Left hindlimb (tissue), 1 donor: ENCODE data around the gene KLHL6.
"Not testable (repeated sequence)": the region's sequence is repeated elsewhere in the genome, so short reads cannot be mapped to it uniquely, and the experiment has no call there.

Experiments
- DNase-seq: peaks from one replicate; pipeline ENCODE4 v3.0.0-alpha.2; 2018

Gene KLHL6, protein sequence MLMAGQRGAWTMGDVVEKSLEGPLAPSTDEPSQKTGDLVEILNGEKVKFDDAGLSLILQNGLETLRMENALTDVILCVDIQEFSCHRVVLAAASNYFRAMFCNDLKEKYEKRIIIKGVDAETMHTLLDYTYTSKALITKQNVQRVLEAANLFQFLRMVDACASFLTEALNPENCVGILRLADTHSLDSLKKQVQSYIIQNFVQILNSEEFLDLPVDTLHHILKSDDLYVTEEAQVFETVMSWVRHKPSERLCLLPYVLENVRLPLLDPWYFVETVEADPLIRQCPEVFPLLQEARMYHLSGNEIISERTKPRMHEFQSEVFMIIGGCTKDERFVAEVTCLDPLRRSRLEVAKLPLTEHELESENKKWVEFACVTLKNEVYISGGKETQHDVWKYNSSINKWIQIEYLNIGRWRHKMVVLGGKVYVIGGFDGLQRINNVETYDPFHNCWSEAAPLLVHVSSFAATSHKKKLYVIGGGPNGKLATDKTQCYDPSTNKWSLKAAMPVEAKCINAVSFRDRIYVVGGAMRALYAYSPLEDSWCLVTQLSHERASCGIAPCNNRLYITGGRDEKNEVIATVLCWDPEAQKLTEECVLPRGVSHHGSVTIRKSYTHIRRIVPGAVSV

DNA sequence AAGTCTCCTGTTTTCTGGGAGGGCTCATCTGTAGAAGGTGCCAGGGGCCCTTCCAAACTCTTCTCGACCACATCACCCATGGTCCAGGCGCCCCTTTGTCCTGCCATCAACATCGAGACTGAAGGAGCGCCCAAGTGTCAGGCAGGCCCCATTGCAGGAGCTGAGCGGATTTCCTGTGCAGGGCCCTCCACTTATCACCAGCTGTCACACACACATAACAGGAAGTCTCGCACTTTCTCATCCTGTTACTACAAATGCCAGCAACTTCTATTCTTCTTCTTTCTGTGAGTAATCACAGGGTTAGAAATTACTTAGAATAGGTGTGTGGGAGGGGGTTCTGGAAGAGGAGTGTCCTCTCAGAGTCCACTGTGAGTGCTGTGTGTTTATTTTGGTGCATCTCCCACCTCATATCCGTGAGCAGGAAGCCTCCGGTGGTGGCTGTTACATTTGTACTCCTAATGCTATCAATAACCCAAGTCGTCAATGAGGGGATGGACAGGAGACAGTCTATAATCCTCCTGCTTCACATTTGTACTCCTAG is at the start of gene KLHL6:
TSS of gene KLHL6 (minus strand) at position 166 of the 541 bp plus-strand sequence. CDS start at position 113, 53 bp downstream.
- no peak for DNase-seq

DNA sequence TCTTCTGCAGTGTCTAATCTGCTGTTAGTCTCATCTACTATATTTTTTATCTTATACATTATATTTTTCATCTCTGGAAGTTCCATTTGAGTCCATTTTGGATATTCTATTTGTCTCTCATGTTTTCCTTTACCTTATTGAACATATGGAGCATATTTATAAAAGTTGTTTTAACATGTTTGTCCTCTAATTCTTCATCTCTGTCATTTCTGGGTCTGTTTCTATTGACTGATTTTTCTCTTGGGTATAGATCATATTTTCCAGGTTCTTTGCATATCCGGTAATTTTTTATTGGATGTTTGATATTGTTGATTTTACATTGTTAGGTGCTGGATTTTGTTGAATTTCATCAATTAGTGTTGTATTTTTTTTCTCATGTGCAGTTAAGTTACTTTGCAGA is 42.5 kb upstream of the KLHL6 start:
- DNase-seq = no peak

DNA sequence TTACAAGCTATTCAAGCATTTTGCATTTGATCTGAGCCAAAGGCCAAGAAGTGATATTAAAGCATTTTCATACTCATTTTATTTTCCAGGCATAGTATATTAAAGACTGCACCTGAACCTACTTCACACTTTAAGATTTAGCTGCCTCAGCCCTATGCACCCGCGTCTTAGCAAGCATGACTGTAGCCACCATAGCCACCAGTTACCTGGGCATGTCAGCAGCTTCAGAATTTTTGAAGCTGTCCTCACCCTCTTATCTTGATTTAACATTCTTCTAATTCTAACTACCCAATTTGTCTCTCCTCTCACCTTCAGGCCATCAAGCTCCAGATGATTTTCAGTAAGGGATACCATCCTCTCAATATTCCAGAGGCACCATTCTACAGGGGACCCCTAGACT is 39.1 kb upstream of the KLHL6 start:
- no peak for DNase-seq

DNA sequence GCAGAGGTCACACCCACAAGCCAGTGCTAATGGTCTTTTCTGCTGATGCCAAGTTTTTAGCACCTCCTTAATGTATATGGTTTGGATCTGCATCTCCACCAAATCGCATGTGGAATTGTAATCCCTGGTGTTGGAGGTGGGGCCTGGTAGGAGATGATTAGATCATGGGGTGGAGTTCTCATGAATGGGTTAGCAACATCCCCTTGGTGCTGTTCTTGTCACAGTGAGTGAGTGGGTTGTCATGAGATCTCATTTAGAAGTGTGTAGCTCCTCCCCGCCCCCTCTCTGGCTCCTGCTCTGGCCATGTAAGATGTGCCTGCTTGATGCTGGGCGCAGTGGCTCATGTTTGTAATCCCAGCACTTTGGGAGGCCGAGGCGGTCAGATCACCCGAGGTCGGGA is 37.3 kb upstream of the KLHL6 start:
- no peak for DNase-seq

DNA sequence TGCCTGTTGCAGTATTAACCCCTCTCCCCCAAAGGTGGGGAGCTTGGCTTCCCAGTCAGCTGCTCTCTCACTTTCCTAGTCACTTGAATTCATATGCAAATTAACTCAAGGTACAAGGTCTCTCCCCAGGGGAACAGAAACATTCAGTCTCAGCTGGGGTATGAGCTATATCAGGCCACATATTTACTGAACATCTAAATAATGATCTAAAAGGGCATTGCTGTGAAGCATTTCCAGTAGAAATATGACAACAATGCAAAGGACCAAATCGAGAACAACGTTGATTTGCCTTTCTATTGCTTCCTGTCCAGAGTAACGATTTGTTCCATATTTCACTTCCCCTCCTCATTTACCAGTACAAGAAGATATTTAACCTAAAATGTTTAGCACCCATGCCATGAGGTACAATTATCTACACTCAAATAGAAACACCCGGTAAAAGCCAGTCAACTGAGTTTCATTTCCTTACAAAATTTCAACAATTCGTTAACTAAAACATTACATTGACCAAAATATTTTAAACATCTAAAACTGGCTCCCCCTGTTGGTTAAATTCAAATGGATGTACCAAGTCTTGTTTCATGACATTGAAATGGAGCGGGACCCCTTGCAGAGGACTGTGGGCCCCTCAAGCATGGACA is 36.5 kb upstream of the KLHL6 start:
- DNase-seq = no peak

DNA sequence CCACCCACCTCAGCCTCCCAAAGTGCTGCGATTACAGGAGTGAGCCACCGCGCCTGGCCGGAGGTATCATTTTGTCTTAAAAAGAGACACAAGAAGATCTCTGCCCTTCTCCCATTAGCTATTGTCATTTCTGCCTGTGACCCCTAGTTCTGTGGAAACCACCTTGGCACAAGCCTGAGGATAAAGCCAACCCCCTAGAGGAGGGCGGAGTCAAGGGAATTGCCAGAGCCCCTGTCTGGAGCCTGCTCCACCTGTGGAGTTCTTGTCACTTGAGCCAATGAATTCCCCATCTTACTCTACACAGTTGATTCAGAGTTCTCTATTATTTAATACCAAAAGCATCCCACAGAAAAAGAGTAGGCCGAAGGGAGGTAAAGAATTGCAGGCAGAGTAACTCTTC is 34.9 kb upstream of the KLHL6 start:
- DNase-seq = no peak

DNA sequence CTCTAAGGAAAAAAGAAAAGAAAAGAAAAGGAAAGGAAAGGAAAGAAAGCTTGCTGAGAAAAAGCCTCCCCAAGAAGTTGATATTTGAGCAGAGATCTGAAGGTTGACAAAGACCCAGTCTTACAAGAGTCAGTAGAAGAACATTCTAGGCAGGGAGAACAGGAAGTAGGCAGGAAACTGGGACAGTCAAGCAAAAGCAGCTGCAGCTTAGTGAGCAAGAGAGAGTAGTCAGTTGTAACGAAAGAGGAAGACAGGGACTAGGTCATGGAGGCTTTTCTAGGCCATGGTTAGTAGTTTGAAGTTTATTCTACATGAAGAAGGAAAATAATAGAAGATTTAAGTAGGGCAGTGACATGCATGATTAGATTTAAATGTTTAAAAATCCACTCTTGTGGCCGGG is 31.8 kb upstream of the KLHL6 start:
- DNase-seq = no peak

DNA sequence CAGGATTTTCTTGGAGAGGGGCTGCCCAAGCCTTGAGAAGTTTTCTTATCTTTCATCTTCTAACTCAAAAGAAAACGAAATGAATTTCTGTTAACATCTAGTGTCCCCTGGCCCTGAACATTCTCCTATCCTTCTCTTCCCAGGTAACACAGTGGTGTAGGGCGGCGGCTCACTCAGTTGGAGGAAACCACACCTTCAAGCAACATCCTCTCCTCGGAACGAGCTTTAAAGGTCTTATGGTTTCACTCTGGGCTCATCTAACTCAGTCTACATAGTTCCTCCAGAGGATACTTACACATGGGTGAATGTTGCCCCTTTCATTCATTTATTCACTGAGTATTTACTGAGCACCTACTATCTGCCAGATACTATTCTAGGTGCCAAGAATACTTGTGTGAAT is 31.0 kb upstream of the KLHL6 start:
- no peak for DNase-seq

DNA sequence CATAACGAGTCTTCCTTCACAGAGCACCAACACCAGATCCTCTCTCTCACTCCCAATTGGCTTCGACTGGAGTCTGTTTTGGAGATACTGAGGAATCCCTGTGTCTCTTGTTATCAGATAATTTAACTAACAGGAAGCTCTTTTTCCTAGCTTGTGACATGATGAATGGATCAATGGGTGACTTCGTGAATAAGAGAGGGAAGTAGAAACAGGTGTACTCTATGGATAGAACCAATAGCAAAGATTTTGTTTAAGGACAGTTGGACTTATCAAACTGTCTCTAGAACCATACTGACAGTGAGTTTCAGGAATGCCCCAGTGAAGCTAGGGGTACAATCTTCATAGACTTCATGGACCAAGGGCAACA is 29.4 kb upstream of the KLHL6 start:
- no peak for DNase-seq

DNA sequence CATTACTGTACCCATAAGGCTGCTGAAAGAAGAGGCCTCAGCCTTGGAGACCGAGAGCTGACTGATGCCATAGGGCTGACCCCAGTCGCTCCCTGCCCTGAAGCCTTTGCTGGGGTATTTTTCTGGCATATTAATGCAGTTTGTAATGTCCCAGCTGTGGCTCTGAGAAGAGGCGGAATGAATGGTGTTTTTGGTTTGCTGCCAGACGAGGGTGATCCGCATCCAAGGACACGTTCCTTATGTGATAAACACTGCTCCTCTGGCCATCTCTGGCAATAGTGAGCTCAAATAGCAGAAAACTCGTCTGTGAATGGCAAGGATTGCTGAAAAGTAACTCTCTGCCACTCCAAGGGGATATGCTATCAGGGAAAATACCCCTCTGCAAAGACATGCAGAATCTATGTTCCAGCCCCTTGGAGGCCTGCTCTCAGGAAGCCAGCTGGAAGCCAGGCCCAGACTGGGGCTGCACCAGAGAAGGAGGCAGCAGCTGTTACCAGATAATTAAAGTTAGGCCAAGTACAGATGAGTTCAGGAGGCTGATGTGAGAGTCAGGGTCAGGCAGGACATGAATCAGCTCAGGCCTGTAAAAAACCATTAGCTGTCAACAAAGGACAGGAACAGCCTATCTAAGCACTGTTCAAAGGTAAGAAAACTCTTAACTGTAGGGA is 28.9 kb upstream of the KLHL6 start:
- peak; percentile 56 for DNase-seq

DNA sequence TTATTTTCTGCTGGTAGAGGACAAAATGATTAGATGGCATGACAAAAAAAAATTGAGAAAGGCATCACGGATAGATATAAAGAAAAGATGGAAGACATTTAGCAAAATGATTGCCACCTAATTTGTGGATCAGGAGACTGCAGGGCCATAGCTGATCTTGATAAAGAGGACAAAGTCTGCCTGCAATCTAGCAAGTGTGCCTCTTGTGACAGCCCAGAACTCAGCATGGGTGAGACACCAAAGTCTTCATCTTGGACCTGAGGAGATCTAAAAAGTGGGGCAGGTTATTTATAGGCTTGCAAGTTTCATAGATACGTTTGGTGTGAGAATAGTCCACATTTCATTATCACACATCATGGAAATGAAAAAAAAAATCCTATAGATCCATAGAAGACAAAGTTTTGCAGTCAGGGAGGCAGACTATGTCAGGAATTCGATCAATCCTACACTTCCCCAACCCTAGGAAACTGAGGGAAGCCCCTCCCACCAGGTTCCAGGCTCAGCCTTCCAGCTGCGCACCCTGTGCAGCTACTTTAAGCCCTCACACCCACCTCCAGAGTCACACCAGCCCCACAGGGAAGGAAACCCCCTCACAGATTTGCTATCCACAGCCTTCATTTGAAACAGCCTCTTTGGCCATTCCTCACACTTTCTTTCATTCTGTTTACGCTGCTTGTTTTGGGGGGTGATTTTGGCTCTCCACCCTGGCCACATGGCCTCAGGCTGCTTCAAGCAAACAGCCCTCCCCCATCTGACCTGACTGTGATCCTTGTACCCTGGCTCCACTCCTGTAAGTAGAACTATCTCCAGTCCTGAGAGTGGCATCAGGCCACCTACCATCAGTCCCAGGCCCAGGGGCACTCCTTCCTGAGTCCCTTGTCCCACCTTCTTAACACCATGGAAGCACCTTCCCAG is 28.1 kb upstream of the KLHL6 start:
- no peak for DNase-seq

DNA sequence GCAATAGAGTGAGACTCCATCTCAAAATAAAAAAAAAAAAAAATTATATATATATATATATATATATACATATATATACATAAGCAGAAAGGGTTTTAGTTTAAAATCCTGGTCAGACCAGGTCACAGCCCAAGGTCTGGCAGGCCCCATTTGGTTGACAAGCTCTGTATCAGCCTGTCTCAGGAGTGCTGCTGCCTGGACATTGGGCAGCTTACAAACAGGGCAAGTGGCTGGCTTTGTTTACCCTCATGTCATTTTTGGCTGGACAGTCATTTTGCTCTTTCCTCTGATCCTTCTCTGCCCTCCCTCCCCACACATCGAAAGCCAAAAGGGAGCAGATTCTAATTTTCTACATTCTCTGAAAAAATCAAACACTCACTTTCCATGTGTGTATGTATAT is 26.7 kb upstream of the KLHL6 start:
- no peak for DNase-seq

DNA sequence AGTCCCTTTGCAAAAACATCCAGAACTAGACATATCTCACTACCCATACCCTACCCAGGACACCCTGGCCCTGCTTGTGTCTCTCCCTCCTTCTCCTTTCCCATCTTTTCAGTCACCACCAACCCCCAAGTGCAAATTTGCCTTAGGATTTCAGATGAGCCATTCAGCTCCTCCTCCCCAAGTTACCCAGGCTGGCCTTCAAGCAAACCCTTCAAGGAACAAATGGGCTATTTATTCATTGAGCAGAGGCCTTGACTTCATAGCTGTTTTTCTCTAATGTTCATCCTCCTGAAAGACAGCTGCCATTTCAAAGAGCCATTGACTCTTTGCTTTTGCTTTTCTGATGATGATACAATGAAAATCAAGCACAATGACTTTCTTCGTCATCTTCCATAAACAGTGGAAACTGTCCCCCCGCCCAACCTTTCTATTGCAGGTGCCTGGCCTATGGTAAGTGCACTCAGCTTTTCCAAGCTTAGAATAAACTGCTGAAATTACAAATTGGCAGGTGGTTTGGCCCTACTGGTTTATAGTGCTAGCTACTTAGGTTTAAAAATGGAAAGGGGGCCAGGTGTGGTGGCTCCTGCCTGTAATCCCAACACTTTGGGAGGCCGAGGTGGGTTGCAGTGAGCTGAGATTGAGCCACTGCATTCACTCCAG is 26.1 kb upstream of the KLHL6 start:
- no peak for DNase-seq

DNA sequence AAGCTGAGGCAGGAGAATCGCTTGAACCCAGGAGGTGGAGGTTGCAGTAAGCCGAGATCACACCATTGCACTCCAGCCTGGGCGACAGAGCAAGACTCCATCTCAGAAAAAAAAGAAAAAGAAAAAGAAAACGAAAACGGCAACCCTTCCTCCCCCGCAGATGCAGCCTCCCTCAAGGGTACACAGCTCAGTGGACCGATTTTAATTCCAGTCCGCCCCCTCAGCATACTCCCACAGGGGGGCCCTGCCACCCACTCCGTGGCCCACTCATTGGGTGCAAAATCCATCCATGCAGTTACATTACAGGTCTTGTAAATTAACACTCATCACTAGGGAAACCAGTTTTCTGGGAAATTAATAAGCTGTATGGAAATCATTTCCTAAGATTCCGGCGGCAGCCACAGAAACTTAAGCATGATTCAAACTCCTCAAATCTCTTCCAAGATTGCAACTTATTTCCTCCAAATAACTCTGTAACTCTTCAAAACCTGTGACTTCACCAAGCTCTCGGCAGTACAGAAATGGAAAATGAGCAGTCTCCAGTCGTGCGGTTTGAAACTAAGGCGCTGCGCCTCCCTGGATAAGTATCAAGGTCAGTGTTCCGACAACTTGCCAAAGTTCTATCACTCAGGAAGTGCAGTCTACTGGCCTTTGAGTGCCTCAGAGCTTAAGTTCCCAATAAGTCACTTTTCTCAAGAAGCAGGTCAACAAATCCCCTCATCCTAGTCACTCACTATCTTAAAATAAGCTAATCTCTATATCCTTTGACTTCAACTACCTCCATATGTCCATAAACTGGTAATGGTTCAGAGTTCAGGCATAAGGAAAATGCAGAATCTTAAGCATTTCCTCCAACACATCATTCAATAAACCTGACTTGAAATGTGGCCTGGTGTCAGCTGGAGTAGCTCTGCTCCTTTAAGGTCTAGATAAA is 24.7 kb upstream of the KLHL6 start:
- peak; percentile 53 for DNase-seq

DNA sequence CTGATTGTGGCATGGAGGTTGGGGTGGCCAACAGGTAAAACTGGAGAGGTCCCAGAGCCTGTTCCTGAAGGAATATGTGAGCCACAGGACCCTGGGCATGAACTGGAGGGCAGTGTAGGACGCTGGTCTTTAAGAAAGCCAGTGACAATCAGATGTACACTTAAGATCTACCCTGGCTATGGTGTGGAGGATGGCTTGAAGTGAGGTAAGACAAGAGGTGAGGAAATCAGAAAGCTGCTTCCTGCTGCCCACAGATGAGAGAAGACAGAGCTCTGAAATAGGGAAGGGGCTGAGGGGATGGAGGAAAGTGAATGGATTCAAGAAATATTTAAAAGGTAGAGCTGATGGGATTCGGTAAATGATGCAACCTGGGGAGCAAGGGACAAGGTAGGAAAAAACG is 22.7 kb upstream of the KLHL6 start:
- no peak for DNase-seq

DNA sequence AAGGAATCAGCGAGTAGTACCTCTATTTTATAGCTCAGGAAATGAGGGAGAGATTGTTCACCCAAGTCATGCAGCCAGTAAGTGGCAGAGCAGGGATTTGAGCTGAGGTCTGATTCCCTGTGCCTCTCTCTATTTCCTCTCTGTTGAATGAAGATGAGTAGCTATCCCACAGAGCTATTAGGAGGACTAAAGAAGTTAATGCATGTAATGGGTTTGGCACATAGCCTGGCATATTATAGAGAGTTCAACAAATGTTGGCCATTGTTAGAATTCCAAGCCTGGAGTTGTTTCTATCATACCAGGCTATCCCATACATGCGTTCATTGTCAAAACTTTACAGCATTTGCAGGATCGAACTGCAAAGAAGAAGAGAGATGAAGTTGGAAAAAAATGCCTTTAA is 21.8 kb upstream of the KLHL6 start:
- no peak for DNase-seq

DNA sequence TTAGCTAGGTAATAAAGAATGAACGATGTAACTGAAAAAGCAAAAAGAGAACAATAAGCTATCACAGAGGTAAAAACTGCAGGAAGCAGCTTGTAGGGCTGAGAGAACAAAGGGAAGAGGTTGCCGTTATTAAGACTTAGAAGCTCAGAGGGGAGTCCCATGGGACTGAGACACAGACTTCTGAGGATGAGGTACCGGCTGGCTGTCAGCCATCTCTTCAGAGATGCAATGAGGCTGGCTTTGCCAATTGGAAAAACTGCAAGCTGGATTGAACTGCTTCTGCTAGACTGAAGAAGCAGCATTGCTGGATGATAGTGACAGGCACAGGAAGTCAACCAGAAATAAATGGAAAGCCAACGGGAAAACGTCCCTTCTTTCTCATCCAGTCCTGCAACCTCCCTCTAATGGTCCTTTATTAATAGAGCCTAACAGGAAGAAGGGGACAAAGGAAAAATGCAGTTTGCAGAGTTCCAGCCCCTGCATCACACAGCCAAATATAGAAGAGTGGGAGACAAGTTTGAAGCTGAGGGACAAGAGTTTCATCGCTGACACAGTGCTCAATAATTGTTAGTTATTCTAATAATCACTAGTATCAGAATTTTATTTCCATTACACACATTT is 21.1 kb upstream of the KLHL6 start:
- peak; percentile 36 for DNase-seq

DNA sequence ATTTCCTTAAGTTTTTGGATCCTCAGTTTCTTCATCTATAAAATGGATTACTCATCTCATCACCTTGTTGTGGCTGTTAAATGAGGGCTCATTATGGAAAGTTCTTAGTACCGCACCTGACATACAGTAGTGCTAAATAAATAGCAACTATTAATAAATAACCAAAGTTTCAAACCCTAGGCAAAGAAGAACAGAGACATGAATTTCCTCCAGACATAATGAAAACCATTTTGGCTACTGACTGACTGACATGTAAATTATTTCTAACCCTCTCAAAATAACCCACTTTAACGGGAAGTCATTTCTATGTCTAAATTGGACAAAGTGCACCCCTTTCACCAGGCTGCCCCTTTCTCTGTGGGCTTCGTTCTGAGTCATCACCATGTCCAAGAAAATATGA is 17.4 kb upstream of the KLHL6 start:
- no peak for DNase-seq

DNA sequence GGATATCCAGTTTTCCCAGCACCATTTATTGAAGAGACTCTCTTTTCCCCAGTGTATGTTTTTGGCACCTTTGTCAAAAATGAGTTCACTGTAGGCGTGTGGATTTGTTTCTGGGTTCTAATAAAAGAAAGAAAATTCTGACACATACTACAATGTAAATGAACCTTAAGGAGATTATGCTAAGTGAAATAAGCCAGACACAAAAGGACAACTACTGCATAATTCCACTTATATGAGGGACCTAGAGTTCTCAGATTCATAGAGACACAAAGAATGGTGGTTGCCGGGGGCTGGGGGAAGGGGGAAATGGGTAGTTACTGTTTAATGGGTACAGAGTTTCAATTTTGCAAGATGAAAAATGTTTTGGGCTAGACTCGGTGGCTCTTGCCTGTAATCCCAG is 14.7 kb upstream of the KLHL6 start:
- DNase-seq = not testable (repeated sequence)

DNA sequence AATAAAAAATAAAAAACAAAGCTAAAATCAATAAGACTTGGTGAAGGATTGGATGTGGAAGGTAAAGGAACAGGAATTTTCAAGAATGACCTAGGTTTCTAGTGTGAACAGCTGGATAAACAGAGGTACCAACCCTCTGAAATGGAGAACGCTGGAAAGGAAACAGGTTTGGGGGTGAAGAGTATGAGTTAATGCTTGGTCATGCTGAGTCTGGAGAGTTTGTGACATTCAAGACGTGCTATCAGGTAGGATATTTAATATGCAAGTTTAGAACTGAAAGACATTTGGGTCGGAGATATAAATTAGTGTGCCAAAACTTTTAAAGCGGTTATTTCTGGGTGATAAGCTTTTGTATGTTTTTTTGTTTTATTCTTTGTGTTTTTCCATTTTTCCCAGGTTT is 11.4 kb upstream of the KLHL6 start:
- DNase-seq = no peak
